PFSK-1 (cell line): Measurements from ENCODE around the gene SETD4.

Source experiments
- POLR2AphosphoS5 ChIP-seq: IDR thresholded peaks from 2 replicates; pipeline ENCODE4 v1.6.1; 2012; ENCODE audit warnings: low read depth, mild to moderate bottlenecking, control low read depth, low read length, moderate library complexity
- TF ChIP-seq, protein P1 (sequence below), 2 experiments: IDR thresholded peaks; 2 replicates each; pipeline versions ENCODE4 v1.6.1 to v1.8.0; 2011 to 2012; ENCODE audit warnings: low read depth in 2 of 2, low read length in 2 of 2, control low read depth in 1 of 2, inconsistent platforms in 1 of 2, mild to moderate bottlenecking in 1 of 2, moderate library complexity in 1 of 2; ENCODE audit not compliant: insufficient read depth in 1 of 2

DNA sequence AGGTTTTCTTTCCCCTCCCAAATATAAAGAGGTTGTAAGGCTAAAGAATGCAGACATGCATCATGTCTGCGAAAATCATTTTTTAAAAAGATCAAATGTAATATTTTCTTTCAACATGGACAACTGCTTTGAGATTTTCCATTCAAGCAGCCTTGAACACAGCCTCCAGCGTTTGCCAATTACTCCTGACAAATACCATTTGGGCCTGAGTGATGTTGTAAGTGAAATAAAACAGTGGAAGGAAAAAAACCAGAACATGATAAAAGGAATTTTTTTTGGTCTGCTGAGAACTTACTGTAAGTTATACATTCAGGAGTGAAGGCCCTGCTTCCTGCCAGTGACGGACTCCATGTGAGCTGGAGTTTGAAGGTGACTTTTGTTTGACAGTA lies 37.2 kb downstream of the SETD4 start:
- TF ChIP-seq, protein P1, sequence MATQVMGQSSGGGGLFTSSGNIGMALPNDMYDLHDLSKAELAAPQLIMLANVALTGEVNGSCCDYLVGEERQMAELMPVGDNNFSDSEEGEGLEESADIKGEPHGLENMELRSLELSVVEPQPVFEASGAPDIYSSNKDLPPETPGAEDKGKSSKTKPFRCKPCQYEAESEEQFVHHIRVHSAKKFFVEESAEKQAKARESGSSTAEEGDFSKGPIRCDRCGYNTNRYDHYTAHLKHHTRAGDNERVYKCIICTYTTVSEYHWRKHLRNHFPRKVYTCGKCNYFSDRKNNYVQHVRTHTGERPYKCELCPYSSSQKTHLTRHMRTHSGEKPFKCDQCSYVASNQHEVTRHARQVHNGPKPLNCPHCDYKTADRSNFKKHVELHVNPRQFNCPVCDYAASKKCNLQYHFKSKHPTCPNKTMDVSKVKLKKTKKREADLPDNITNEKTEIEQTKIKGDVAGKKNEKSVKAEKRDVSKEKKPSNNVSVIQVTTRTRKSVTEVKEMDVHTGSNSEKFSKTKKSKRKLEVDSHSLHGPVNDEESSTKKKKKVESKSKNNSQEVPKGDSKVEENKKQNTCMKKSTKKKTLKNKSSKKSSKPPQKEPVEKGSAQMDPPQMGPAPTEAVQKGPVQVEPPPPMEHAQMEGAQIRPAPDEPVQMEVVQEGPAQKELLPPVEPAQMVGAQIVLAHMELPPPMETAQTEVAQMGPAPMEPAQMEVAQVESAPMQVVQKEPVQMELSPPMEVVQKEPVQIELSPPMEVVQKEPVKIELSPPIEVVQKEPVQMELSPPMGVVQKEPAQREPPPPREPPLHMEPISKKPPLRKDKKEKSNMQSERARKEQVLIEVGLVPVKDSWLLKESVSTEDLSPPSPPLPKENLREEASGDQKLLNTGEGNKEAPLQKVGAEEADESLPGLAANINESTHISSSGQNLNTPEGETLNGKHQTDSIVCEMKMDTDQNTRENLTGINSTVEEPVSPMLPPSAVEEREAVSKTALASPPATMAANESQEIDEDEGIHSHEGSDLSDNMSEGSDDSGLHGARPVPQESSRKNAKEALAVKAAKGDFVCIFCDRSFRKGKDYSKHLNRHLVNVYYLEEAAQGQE (IDR thresholded peaks at IDR 0.05; ENCODE audit: insufficient read depth in 1 of 2, low read depth in 2 of 2, low read length in 2 of 2) = no peak
- TF ChIP-seq POLR2AphosphoS5 = no peak
